Inferior parietal cortex (tissue), 1 donor: ENCODE measurements around the gene FSIP1.

ENCODE experiments used
- DNase-seq: peaks from one replicate; pipeline ENCODE4 v3.0.0-alpha.2; 2016; ENCODE audit errors: extremely low spot score

Gene FSIP1

GRCh38 chr15:39583596-39584265, 198.9 kb downstream of the FSIP1 start:
- DNase-seq, result no peak

- DNase-seq, result no peak
Measured at GRCh38 chr15:39582977-39583595, 199.6 kb downstream of the FSIP1 start.

- no peak for DNase-seq
Measured at GRCh38 chr15:39582286-39582976, 200.2 kb downstream of the FSIP1 start.

GRCh38 chr15:39581793-39582285, 200.8 kb downstream of the FSIP1 start:
- no peak for DNase-seq

GRCh38 chr15:39581242-39581792, 201.3 kb downstream of the FSIP1 start:
- DNase-seq, result no peak

- no peak for DNase-seq
Measured at GRCh38 chr15:39580485-39581241, 202.0 kb downstream of the FSIP1 start, which contains the start of gene THBS1. Gene THBS1, plus strand, starts transcription at chr15:39581079. Its CDS starts 779 bp downstream, at chr15:39581858.

- DNase-seq, result peak; percentile 84
Measured at GRCh38 chr15:39580117-39580484, 202.5 kb downstream of the FSIP1 start.

- DNase-seq, result no peak
Measured at GRCh38 chr15:39579487-39580116, 203.0 kb downstream of the FSIP1 start.

- no peak for DNase-seq
Measured at GRCh38 chr15:39578851-39579486, 203.7 kb downstream of the FSIP1 start.

GRCh38 chr15:39575180-39575579, 207.5 kb downstream of the FSIP1 start:
- no peak for DNase-seq

GRCh38 chr15:39574427-39574826, 208.2 kb downstream of the FSIP1 start:
- DNase-seq, result no peak

GRCh38 chr15:39573844-39574243, 208.8 kb downstream of the FSIP1 start:
- no peak for DNase-seq

GRCh38 chr15:39573287-39573686, 209.4 kb downstream of the FSIP1 start:
- DNase-seq, result no peak

GRCh38 chr15:39565851-39566250, 216.8 kb downstream of the FSIP1 start:
- no peak for DNase-seq

GRCh38 chr15:39564972-39565665, 217.5 kb downstream of the FSIP1 start:
- DNase-seq, result no peak

- no peak for DNase-seq
Measured at GRCh38 chr15:39558421-39558820, 224.2 kb downstream of the FSIP1 start.

- no peak for DNase-seq
Measured at GRCh38 chr15:39556461-39556860, 226.2 kb downstream of the FSIP1 start.

- no peak for DNase-seq
Measured at GRCh38 chr15:39555885-39556284, 226.8 kb downstream of the FSIP1 start.

- no peak for DNase-seq
Measured at GRCh38 chr15:39554746-39555387, 227.8 kb downstream of the FSIP1 start.
